ENCODE data around the gene LCORL.

LCORL gene

GRCh38 chr4:18021720-18022571 is at the start of gene LCORL:
TSS of gene LCORL (minus strand) at chr4:18021755. CDS start at chr4:18021751, 4 bp downstream.
- in situ Hi-C loops (cut with MboI; ENCODE audit: low sequenced_read_pairs, unreplicated experiment): no loop called here
- TF ChIP-seq CTCF (IDR thresholded peaks at IDR 0.05; ENCODE audit: borderline replicate concordance, control extremely low read depth, extremely low read depth, insufficient read depth, missing control alignments): peak; percentile 22
- peak; percentile 94 for DNase-seq (ENCODE audit: low spot score)

GRCh38 chr4:18069810-18070209 is 48.3 kb upstream of the LCORL start:
- in situ Hi-C loops (cut with MboI; ENCODE audit: low sequenced_read_pairs, unreplicated experiment): no loop called here
- no peak for TF ChIP-seq CTCF (IDR thresholded peaks at IDR 0.05; ENCODE audit: borderline replicate concordance, control extremely low read depth, extremely low read depth, insufficient read depth, missing control alignments)
- DNase-seq (ENCODE audit: low spot score): no peak

GRCh38 chr4:18067031-18067430 is 45.5 kb upstream of the LCORL start:
- DNase-seq (ENCODE audit: low spot score): no peak
- no peak for TF ChIP-seq CTCF (IDR thresholded peaks at IDR 0.05; ENCODE audit: borderline replicate concordance, control extremely low read depth, extremely low read depth, insufficient read depth, missing control alignments)
- in situ Hi-C loops (cut with MboI; ENCODE audit: low sequenced_read_pairs, unreplicated experiment): no loop called here

- in situ Hi-C loops (cut with MboI; ENCODE audit: low sequenced_read_pairs, unreplicated experiment): no loop called here
- no peak for DNase-seq (ENCODE audit: low spot score)
- TF ChIP-seq CTCF (IDR thresholded peaks at IDR 0.05; ENCODE audit: borderline replicate concordance, control extremely low read depth, extremely low read depth, insufficient read depth, missing control alignments): no peak
Observed at GRCh38 chr4:18063079-18063478, 41.5 kb upstream of the LCORL start.

- TF ChIP-seq CTCF (IDR thresholded peaks at IDR 0.05; ENCODE audit: borderline replicate concordance, control extremely low read depth, extremely low read depth, insufficient read depth, missing control alignments): no peak
- in situ Hi-C loops (cut with MboI; ENCODE audit: low sequenced_read_pairs, unreplicated experiment): no loop called here
- DNase-seq (ENCODE audit: low spot score): peak; percentile 15
Observed at GRCh38 chr4:18057821-18058533, 36.4 kb upstream of the LCORL start.

- in situ Hi-C loops (cut with MboI; ENCODE audit: low sequenced_read_pairs, unreplicated experiment): no loop called here
- TF ChIP-seq CTCF (IDR thresholded peaks at IDR 0.05; ENCODE audit: borderline replicate concordance, control extremely low read depth, extremely low read depth, insufficient read depth, missing control alignments): no peak
- DNase-seq (ENCODE audit: low spot score): no peak
Observed at GRCh38 chr4:18056030-18056429, 34.5 kb upstream of the LCORL start.

Measured in GM13976 (cell line).